ENCODE measurements around the gene NFYA. TPM values are rescaled to one million over a fixed set of nuclear protein-coding genes. Genes with fewer than 3 reads are reported as not detected.

Gene NFYA
- total and polyA plus RNA-seq, 8 donors, result 5.4 to 14.1 (median 7.8) TPM

- intact Hi-C loops (cut with DNase I), result loop anchor here in 1 of 3 donors (10.0 kb wide), 1 partner anchor 145 kb away; no protein-coding TSS in a partner anchor
- 47 to 52% methylated on average over 10 of the region's 10 CpGs for WGBS, 2 donors
- FAIRE-seq, result no peak
Measured at GRCh38 chr6:41039060-41039998, 33.4 kb upstream of the NFYA start, which contains the start of gene UNC5CL. Gene UNC5CL (minus strand): TSS chr6:41039221. CDS start chr6:41035074, 4,147 bp downstream.

GRCh38 chr6:41040101-41040939, 32.5 kb upstream of the NFYA start:
- Histone ChIP-seq H3K4me1 (peaks cover 33 to 40% (median 38%) of the 10 kb centered on the region in 3 donors), H3K27me3 (no peaks in the 10 kb centered on the region), H3K9me3 (no peaks in the 10 kb centered on the region), H3K27ac (peak overlapping the region; percentile 62 to 90 (median 81)), H3K4me3 (peak overlapping the region in 1 of 4 donors; percentile 69), H3K36me3 (no peaks in the 10 kb centered on the region)
- 10 to 22% methylated on average over 6 of the region's 6 CpGs for WGBS, 2 donors
- ATAC-seq, result peak; percentile 79 to 84 (median 83)
- FAIRE-seq, result no peak
- intact Hi-C loops (cut with DNase I), result no loop called here
- TF ChIP-seq CTCF (IDR thresholded peaks at IDR 0.05), result no peak
- DNase-seq, result peak in 4 of 6 donors; percentile 86 to 90 (median 86)

More at GRCh38 chr6:41039060-41039998, 33.4 kb upstream of the NFYA start, which contains the start of gene UNC5CL:
- Histone ChIP-seq H3K9me3 (no peaks in the 10 kb centered on the region), H3K4me1 (peaks cover 31 to 45% (median 37%) of the 10 kb centered on the region in 3 donors), H3K4me3 (peak within 1 kb of the TSS in 3 of 4 donors; percentile 31 to 69 (median 34)), H3K36me3 (peaks cover 0 to under 1% (median 0%) of the 10 kb centered on the region in 3 donors), H3K27ac (peak within 1 kb of the TSS; percentile 62 to 90 (median 81)), H3K27me3 (no peaks in the 10 kb centered on the region)
- DNase-seq (peak in 5 of 6 donors; percentile 78 to 87 (median 80)), ATAC-seq (peak; percentile 72 to 79 (median 78))
- TF ChIP-seq CTCF (IDR thresholded peaks at IDR 0.05), result peak; percentile 69 to 77 (median 72)

GRCh38 chr6:41040940-41041536, 31.7 kb upstream of the NFYA start:
- no peak for TF ChIP-seq CTCF (IDR thresholded peaks at IDR 0.05)
- intact Hi-C loops (cut with DNase I), result no loop called here
- Histone ChIP-seq H3K27ac (peak overlapping the region; percentile 62 to 90 (median 81)), H3K4me1 (peaks cover 36 to 40% (median 38%) of the 10 kb centered on the region in 3 donors), H3K27me3 (no peaks in the 10 kb centered on the region), H3K36me3 (no peaks in the 10 kb centered on the region), H3K9me3 (no peaks in the 10 kb centered on the region), H3K4me3 (no peak overlapping the region)
- 84 to 88% methylated on average over 1 of the region's 1 CpG for WGBS, 2 donors
- DNase-seq, result no peak
- no peak for ATAC-seq
- no peak for FAIRE-seq

GRCh38 chr6:41042226-41043055, 30.3 kb upstream of the NFYA start, which contains the start of gene TSPO2:
Gene TSPO2 (plus strand): TSS chr6:41042467. CDS start chr6:41042986, 519 bp downstream.
- WGBS, 2 donors, result 79 to 83% methylated on average over 10 of the region's 10 CpGs
- H3K4me3 ChIP-seq, result no peak within 1 kb of the TSS
- H3K27me3 ChIP-seq, result no peaks in the 10 kb centered on the region
- no peaks in the 10 kb centered on the region for H3K9me3 ChIP-seq
- DNase-seq (no peak), FAIRE-seq (no peak), ATAC-seq (no peak)
- peak within 1 kb of the TSS in 3 of 4 donors; percentile 74 to 90 (median 88) for H3K27ac ChIP-seq
- intact Hi-C loops (cut with DNase I), result no loop called here
- peaks cover 27 to 36% (median 29%) of the 10 kb centered on the region in 3 donors for H3K4me1 ChIP-seq
- no peaks in the 10 kb centered on the region for H3K36me3 ChIP-seq
- TF ChIP-seq CTCF (IDR thresholded peaks at IDR 0.05), result no peak
